ENCODE results near the gene HNRNPF.

Gene HNRNPF

GRCh38 chr10:43376046-43376635 lies 32.8 kb downstream of the HNRNPF start:
- no peak for DNase-seq

GRCh38 chr10:43375401-43376020 lies 33.5 kb downstream of the HNRNPF start:
- no peak for DNase-seq

GRCh38 chr10:43374194-43374593 lies 34.8 kb downstream of the HNRNPF start:
- DNase-seq: no peak

- DNase-seq: no peak
Measured at GRCh38 chr10:43373461-43373860, 35.5 kb downstream of the HNRNPF start.

- DNase-seq: no peak
Measured at GRCh38 chr10:43372765-43373361, 36.1 kb downstream of the HNRNPF start.

- DNase-seq: no peak
Measured at GRCh38 chr10:43371418-43371817, 37.6 kb downstream of the HNRNPF start, which contains the start of gene FXYD4. FXYD4 (plus strand) TSS chr10:43371636; CDS start chr10:43373747, 2,111 bp downstream.

GRCh38 chr10:43370671-43371215 lies 38.2 kb downstream of the HNRNPF start:
- DNase-seq: no peak

GRCh38 chr10:43369921-43370320 lies 39.1 kb downstream of the HNRNPF start:
- DNase-seq: no peak

GRCh38 chr10:43365001-43365400 lies 44.0 kb downstream of the HNRNPF start:
- DNase-seq: no peak

- DNase-seq: peak; percentile 99
Measured at GRCh38 chr10:43362191-43362839, 46.7 kb downstream of the HNRNPF start.

GRCh38 chr10:43361547-43362190 lies 47.3 kb downstream of the HNRNPF start:
- DNase-seq: no peak

GRCh38 chr10:43360086-43360485 lies 48.9 kb downstream of the HNRNPF start:
- DNase-seq: no peak

- no peak for DNase-seq
Measured at GRCh38 chr10:43355749-43356371, 53.1 kb downstream of the HNRNPF start.

GRCh38 chr10:43354879-43355380 lies 54.1 kb downstream of the HNRNPF start:
- no peak for DNase-seq

GRCh38 chr10:43354330-43354635 lies 54.7 kb downstream of the HNRNPF start:
- DNase-seq: no peak

GRCh38 chr10:43353495-43354329 lies 55.3 kb downstream of the HNRNPF start:
- DNase-seq: no peak

- DNase-seq: no peak
Measured at GRCh38 chr10:43352951-43353350, 56.0 kb downstream of the HNRNPF start.

- no peak for DNase-seq
Measured at GRCh38 chr10:43351301-43351700, 57.7 kb downstream of the HNRNPF start.

GRCh38 chr10:43350686-43351085 lies 58.3 kb downstream of the HNRNPF start:
- DNase-seq: no peak

- no peak for DNase-seq
Measured at GRCh38 chr10:43350156-43350555, 58.8 kb downstream of the HNRNPF start.

- peak; percentile 83 for DNase-seq
Measured at GRCh38 chr10:43348511-43349312, 60.3 kb downstream of the HNRNPF start.

Measured in activated CD4-positive, alpha-beta T cell treated with anti-CD3 and anti-CD28 coated beads, Interleukin-2, amount 50 U/mL, for 1 hour (primary cell).